Stimulated activated CD4-positive, alpha-beta T cell treated with anti-CD3 and anti-CD28 coated beads, Interleukin-1b, Interleukin-23, amount 100 ng/mL, for 24 hours (primary cell): Measurements from ENCODE around the gene RANBP17.
"Not testable (repeated sequence)": the region's sequence is repeated elsewhere in the genome, so short reads cannot be mapped to it uniquely, and the experiment has no call there.

ENCODE experiments used
- DNase-seq, 4 experiments: peaks; one replicate each; pipeline ENCODE4 v3.0.0-alpha.2; 2020; ENCODE audit warnings: low read depth in 4 of 4, low spot score in 1 of 4

RANBP17 gene

DNA sequence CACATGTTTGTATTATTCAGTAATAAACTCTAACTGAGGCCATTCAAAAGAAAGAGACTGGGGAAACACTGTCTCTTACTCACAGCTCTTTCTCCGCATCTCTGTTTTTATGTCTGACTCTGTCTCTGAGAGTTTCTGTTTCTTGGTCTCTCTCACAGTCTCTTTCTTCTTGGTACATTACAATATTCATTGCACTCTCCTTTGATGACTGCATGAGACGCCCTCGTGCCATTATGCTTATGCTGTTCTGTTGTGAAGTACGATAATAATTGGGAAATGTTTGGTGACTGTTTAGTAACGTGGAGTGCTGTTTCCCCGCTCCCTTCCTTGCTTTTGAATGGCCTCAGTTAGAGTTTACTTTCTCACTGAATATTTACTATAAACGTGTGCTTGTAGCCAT, 421.9 kb downstream of the RANBP17 start:
- no peak for DNase-seq

DNA sequence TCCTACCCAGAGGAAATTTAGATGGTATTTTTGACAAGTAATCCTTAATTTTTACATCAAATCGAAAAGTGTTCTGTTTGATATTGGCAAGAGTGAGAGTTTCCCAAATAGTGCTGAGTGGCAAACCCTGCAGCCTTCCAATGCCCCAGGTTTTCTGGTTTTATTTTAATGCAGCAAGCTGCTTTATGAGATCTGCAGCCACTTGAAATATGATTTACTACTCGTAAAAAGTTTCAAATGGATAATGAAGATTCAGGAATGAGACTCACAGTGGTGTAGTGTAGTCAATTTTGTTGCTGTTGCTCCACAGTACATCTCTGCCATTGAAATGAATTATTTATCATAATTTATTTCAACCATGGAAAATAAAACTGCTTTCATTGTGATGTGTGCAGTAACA, 423.6 kb downstream of the RANBP17 start:
- no peak for DNase-seq

DNA sequence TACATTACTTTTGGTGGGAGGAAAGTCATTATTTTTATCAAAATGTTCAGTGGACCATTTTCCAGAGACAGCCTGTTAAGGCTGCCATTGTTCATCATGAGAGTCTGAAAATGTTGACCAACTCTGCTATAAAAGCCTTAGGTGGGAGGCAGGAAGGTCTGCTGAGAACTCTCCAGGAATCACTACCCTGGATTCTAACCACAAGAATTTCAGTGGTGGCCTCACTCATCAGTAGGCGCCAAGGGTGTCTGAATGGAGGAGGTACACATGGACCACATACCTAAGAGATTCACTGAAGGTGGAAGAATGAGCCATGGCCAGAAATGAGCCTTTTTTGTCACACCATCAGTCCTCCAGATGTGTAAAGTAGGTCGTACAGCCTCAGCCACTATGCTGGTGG, 426.2 kb downstream of the RANBP17 start:
- DNase-seq, result no peak

DNA sequence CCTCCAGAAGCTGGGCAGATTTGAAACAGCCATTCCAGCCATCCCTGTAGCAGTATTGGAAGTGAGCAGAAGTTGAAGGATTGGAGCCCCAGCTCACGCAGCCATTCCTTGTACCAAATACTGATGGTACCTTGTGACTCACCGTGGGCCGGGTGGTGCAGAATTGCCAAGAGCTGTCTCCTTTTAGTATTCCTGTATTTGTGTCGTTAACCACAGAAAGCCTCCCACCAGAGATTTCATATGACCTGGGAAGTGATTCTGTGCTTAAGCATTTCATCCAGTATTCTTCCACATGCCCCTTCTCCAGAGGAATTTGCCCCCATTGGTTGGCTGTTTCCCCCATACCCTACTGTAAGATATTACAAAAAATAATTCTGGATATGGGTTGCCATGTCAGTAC, 429.6 kb downstream of the RANBP17 start:
- no peak for DNase-seq

DNA sequence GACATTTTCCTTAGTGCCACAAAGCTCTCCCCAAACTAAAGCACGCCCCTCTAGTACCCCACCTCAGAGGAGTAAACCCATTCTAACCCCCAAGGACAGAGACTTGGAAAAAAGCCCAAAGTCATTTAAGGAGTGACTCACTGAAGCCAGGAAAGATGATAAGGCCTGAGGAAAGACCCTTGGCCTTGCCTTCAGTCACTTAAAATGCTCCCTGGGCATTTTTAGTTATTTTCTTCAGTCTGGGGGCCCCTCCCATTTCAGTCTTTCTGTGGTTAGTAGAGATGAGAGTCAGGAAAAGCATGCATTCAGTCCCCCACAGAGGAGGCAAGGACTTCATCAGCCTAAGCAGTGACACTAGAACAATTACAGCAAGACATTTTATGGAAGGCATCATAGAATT, 433.5 kb downstream of the RANBP17 start:
- no peak for DNase-seq

DNA sequence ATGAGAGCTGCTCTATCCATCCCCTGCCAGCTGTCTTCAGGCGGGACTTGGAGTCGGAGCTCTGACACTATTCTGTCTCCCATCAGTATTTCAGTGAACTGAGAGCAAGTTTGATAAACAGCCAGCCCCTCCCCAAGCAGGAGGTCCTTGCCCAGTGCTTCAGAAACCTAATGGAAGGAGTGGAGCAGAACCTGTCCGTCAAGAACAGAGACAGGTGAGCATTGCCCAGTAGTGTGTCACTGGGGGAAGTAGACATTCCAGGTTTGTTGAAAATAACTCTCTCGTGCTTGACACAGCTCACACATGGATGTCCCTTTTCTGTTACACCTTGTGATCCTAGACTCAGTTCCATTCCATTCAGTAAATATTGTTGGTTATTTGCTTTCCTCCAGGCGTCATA, 434.0 kb downstream of the RANBP17 start:
- no peak for DNase-seq

DNA sequence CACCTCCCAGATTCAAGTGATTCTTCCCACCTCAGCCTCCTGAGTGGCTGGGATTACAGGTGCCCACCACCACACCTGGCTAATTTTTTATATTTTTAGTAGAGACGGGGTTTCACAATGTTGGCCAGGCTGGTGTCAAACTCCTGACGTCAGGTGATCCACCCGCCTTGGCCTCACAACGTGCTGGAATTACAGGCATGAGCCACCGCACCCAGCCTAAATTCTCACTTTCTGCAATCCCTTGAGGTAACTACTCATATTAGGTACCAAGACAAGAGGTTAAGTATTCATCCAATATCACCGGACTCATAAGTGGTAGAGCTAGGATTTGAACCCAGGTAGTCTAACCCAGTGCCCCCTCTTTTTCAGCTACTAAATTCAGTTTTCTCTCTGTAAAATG, 436.1 kb downstream of the RANBP17 start:
- DNase-seq, result not testable (repeated sequence)

DNA sequence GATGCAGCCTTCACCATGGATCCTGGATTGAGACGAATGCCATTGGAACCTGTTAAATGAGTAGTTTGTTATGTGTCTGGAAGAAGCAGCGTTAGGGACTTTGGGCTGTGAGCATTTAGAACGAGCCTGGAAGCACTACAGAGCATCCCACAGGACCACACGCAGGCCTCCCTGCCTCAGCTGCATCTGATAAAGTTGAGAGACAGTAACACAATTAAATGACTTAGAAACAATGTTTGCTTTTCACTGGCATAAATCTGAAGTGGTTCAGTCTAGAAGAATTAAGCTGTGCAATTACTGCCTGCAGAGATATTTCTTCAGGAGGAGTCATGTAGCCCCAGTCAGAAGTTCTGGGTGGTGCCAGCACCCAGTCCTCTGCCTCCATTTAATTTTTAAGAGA, 437.4 kb downstream of the RANBP17 start:
- no peak for DNase-seq

DNA sequence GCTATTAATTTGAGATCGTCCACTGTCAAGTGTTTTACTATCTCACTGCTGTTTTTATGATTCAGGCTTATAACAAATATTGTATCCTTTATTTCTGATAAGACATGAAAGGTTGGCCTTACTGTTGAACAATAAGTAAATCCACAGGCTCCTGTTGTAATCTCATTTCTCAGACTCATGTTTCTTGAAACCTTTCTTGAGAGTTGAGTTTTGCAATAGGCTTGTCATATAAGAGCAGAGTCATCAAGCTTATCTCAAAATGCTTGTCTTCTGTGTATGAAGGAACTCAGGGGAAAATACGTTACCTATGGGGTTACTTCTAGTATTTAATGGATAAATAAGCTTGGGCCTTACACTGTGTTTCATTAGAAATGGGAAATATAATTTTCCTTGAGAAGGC, 438.0 kb downstream of the RANBP17 start:
- DNase-seq, result no peak

DNA sequence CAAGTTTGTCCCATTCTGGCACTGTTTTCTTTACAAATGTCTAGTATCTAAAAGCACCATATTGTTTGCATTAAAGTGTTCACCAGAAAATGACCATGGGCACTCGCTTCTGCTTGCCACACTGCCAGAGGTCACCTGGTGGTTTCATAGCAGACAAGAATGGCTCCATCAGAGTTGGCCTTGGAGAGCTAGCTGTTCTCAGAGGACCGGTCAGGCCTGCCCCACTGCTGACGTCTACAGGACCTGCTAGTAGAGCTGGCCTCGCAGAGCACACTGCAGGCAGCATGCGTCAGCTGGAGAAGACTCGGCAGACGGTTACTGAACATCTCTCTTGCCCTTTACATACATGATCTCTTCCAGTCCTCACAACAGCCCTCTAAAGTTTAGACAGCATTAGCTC, 438.5 kb downstream of the RANBP17 start:
- no peak for DNase-seq

DNA sequence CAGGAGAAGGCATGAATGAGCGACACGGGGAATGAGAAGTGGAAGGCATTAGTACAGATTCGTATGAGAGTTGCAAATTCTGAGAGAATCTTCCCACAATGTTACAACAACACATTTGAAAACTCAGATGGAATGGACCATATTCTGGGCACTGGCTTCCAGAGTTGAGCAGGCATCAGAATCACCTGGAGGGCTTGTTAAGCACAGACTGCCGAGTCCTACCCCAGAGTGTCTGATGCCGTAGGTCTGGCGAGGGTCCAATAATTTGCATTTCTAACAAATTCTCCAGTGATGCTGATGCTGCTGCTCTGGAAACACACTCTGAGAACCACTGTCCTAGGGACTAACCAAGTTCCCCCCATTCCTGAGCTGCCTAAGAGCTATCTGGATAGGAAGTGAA, 444.3 kb downstream of the RANBP17 start:
- DNase-seq, result no peak

DNA sequence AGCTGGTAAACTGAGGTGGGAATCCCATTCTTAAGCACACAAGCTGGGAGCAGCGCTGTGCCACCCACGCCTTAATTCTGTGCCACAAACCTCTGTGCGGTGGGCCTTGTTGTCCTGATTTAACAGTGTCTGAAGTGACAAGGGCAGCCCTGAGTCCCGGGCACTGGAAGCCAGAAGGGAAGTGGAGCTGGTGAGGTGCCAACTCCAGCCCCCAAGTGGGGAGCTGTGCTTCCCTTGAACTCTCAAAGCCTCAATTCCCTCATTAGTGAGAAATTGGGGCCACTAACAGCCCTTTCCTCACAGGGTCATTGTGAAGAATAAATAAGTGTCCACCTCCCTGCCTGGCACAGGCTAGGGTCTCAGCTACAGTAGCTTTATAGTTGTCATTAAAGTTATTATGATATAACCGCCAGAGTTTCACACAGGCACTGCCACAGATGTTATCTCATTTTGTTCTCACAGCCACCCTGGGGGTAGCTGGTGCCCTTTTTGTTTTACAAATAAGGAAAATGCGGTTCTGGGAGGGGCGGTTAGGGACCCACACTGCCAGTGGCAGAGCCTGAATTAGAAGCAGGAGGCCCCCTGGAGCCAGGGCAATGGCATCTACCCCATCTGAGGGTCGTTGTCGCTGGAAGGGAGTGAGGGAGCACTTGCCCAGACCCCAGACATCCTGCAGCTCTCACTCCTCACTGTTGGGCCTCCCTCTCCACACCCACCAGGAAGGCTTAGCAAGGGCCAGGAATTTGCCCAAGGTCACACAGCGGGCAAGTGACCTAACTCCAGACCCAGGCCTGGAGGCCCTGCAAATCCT, 445.2 kb downstream of the RANBP17 start:
- no peak for DNase-seq

DNA sequence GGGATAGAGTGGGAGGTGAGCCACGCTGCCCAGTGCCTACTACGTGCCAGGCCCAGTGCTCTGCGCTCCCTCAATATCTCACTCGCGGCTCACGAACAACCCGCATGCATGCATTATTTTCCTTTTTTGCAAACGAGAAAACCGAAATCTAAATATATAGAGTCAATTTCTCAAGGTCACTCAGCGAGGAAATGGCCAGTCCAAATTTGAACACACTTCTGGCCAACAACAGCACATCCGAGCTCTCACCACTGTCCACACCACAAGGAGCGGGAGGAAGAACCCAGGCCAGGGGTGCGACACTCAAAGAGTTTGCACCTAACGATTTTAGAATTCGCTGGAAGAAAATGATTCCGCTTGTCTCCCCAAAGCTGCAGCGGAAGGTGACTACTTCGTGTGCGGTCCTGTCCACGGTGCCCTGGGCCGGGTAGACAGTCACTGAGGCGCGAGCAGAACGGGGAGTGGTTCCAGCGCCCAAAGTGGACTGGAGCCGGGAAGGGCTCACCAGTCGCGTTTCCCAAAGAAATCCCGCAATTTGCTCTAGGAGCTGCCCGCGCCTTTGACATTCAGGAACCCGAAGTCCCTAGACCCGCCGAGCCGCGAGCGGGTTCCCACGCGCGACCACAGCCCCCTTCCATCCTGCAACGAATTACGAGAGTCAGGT, 446.1 kb downstream of the RANBP17 start:
- DNase-seq, result no peak

DNA sequence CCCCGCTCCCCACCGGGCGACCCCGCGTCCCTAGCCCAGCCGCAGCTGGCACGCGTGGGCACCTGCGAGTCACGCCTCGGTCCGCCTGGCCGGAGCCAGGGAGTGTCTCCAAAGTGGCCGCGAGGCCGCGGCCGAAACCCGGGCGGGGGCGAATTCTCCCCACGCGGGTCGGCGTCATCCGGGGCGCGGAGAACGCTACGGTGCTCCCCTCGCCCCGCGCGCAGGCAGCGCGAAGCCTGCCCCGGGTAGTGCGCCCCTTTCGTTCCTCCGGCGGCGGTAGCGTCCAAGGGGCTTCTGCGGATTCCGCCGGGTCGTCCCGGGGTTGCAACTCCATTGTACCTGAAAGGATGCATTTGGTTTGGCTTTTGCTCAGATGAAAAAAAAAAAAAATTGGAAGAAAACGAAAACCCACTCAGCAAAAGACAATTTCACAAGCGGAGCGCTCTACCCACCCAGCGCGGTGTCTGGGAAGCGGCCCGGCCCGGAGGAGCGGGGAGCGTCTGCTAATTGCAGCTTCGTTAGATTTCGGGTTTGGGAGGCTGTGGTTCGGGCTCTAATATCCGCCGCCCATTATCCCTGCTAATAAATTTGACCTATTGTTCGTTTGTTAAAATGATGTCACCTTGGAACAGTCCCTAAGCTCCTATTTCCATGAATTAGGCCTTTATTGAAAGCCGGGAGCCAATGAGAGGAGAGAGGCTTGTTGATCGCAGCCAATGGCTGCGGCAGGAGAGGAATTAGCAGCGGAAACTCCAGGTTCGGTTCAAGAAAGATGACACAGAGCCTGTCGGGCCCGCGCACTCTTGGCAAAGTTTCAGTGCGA, 446.8 kb downstream of the RANBP17 start, which contains the start of gene TLX3:
Gene TLX3, plus strand, starts transcription at position 796 of the 823 bp plus-strand sequence. CDS start 118 bp downstream, outside the sequence.
- no peak for DNase-seq

DNA sequence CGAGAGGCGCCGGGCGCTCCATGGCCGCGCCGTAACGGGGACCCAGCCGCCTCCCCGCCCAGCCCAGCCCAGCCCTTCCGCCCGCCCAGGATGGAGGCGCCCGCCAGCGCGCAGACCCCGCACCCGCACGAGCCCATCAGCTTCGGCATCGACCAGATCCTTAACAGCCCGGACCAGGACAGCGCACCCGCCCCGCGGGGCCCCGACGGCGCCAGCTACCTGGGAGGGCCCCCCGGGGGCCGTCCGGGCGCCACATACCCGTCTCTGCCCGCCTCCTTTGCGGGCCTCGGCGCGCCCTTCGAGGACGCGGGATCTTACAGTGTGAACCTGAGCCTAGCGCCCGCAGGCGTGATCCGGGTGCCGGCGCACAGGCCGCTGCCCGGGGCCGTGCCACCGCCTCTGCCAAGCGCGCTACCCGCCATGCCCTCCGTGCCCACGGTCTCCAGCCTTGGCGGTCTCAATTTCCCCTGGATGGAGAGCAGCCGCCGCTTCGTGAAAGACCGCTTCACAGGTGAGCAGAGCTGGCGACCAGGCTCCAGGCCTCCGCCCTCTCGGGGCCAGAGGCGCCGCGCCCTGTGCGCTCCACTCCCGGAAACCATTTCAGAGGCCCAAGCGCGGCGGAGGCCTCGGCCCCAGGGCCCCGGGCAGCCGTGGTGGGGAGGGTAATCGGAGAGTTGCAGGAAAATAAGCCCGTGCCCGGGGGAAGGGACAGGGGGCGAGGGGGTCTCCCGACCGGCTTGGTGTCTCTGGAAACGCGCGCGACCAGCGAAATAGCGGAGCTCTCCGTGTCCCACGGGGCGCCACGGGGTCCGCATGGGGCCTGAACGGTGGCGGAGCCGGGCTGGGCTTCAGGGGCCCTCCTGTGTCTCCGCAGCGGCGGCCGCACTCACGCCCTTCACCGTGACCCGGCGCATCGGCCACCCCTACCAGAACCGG, 447.7 kb downstream of the RANBP17 start:
- DNase-seq, result no peak

DNA sequence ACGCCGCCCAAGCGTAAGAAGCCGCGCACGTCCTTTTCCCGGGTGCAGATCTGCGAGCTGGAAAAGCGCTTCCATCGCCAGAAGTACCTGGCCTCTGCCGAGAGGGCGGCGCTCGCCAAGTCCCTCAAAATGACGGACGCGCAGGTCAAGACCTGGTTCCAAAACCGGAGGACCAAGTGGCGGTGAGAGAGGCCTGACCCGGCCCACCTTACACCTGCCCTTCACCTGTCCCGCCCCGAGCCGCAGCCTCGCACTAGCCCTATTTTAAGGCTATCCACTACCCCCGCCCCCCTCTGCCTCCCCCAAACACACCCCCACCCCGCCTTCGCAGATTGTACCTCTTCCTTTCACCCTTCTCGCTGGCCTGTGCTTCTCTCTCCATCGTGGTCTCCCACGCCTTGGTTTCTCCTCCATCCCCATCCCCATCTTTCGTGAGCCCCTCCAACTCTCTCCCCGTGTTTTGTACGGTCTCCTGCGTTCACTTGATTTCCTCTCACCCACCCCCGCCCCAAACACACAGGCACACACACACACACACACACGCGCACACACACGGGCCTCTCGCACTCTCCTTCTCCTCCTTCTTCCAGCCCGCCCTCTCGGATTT, 448.5 kb downstream of the RANBP17 start:
- DNase-seq, result no peak

DNA sequence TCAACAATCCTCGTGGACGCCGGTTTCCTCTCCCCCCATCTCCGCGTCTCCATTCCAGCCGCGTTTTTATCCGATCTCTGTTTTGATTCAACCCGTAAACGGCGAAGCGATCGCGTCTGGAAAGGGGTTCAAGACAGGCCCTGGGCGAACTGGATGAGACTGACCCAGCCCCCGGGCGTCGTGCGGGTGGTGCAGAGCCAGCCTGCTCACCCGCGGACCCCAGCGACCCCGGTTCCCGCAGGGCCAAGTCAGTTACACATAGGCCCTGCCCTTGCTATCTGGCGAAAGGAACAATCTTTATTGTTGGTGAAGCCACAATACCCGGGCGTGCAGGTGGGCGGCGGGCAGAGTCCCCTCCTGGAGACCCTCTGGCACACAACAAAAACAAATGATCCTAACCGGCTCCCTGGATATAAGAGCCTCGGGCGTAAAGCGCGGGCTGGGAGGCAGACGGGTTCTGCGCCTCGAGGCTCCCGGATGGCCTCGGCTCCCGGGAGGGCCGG, 449.1 kb downstream of the RANBP17 start:
- no peak for DNase-seq

DNA sequence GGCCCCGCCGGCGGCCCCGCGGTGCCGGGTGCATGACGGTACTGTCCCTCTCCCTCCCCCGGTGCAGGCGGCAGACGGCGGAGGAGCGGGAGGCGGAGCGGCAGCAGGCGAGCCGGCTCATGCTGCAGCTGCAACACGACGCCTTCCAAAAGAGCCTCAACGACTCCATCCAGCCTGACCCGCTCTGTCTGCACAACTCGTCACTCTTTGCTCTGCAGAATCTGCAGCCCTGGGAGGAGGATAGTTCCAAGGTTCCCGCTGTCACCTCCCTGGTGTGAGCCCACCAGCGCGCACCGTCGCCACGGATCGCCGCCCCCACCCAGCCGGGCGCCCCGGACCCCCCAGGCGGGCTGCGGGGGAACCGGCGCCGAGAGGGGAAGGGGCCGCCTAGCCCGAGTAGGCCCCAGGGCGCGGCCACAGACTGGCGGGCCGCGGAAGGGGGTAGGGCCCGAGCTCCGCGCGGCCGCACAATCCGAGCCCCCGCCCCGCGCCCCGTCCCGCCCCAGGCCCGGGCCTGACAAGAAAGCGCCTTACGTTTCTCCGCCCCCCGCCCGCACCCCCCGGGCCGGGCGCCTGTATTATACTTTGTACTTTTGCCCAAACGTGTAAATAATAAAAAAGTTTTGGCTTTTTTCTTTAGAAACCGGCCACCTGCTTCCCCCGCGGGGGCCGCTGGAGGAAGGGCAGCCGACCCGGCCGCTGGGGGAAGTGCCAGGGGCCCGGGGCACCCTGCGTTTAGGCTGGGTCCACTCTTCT, 449.7 kb downstream of the RANBP17 start:
- DNase-seq, result no peak
